ENCODE measurements around the gene YEATS4.

Gene YEATS4

GRCh38 chr12:69433653-69434052 is 74.1 kb downstream of the YEATS4 start:
- no peak for DNase-seq (ENCODE audit: low read depth)

DNA sequence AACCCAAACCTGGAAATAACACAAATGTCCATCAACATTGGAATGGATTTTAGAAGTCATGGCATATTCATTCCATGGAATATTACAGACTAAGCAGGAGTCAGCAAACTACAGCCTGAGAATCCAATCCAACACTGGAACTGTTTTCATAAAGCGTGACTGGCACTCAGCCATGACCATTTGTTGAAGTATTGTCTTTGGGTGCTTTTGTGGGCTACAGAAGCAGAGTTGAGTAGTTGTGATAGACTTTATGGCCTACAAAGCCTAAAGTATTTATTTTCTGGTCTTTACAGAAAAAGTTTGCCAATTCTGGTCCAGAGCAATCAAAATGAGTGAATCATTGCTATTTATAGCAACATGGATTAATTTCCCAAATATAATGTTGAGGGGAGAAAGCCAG is 76.1 kb downstream of the YEATS4 start:
- DNase-seq (ENCODE audit: low read depth) = no peak

DNA sequence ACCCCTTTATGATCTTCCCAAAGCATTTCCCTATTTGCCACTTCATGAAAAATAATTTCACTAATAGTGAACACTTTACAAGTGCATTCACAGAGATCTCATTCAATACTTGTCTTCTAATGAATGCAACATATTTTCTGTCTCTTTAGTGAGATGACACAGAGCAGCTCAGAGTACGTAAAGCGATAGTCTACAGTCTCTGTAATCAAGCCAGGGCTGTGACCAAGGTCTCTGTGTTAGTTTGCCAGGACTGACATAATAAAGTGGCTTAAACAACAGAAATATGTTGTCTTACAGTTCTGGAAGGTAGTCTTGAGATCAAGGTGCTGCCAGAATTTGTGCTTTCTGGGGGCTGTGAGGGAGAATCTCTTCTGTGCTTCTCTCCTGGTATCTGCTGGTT is 77.5 kb downstream of the YEATS4 start:
- no peak for DNase-seq (ENCODE audit: low read depth)

DNA sequence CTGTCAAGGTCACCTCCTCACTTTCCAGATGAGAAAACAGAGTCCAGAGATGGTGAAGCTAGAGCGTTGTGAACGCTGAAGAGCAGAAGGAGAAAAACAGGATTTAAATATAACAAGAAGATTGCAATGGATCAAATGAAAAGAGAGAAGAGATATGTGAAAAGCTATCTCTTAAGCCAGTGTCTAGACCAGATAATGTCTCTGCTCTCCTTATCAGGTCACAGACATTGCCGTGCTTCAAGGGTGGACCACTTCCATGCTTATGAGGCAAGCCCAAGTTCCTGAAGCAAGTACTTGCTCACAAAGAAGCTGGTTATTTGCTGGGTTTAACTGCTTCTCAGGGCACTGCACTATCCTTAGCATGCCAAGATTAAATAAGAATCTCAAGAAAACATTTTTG is 79.0 kb downstream of the YEATS4 start:
- DNase-seq (ENCODE audit: low read depth) = no peak

DNA sequence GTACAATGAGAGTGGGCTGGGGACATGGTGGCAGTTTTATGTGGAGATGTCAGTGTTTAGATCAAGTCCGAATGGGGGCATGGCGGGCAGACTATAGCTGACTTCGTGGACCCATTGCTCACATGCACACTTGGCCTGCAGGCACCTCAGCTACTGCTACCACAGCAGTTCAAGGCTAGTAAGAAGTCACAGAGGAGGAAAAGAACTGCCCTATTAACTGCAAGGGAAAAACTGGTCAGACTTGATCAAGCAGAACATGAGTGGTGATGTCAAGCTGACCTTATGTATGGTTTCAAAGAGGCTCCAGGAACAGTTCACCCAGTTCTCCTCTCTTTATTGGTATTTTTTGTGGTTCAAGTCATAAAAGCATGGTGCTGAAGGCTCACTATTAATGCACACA is 80.5 kb downstream of the YEATS4 start:
- DNase-seq (ENCODE audit: low read depth) = no peak

Data from non-pigmented ciliary epithelial cell (primary cell).